Measurements from ENCODE around the gene TSPAN9. TPM values are rescaled to one million over a fixed set of nuclear protein-coding genes. Genes with fewer than 3 reads are reported as not detected.

Gene TSPAN9
- total and polyA plus RNA-seq, 2 donors from 2014 or later = 62.4 to 81.6 TPM

- H3K27me3 ChIP-seq (ENCODE audit: control insufficient read depth, insufficient read depth, low read length) = no peaks in the 10 kb centered on the region
- no peak for FAIRE-seq
Observed at GRCh38 chr12:3307389-3307788, 230.2 kb downstream of the TSPAN9 start.

GRCh38 chr12:3308063-3308462, 230.9 kb downstream of the TSPAN9 start:
- H3K9ac ChIP-seq (ENCODE audit: low read length in 3 of 3) = no peak overlapping the region
- no peaks in the 10 kb centered on the region for H3K4me1 ChIP-seq (ENCODE audit: control insufficient read depth in 2 of 3, insufficient read depth in 2 of 3, low read depth in 1 of 3, low read length in 3 of 3)
- H3K9me3 ChIP-seq (ENCODE audit: control insufficient read depth in 2 of 3, insufficient read depth in 1 of 3, low read length in 3 of 3) = no peaks in the 10 kb centered on the region
- FAIRE-seq = no peak
- H3K4me3 ChIP-seq (ENCODE audit: low read length in 3 of 3) = no peak overlapping the region
- DNase-seq = no peak
- intact Hi-C loops (cut with DNase I) = no loop called here
- no peaks in the 10 kb centered on the region for H3K36me3 ChIP-seq (ENCODE audit: control insufficient read depth in 2 of 3, insufficient read depth in 3 of 3, low read length in 3 of 3)
- H3K27me3 ChIP-seq (ENCODE audit: control insufficient read depth, insufficient read depth, low read length) = no peaks in the 10 kb centered on the region
- H3K27ac ChIP-seq (ENCODE audit: low read depth in 2 of 2, low read length in 2 of 2) = no peak overlapping the region
- no peak for TF ChIP-seq CTCF (IDR thresholded peaks at IDR 0.05; ENCODE audit: borderline replicate concordance, extremely low read depth, insufficient read depth)

More at GRCh38 chr12:3307389-3307788, 230.2 kb downstream of the TSPAN9 start:
- Histone ChIP-seq H3K9ac (ENCODE audit: low read length in 3 of 3) (no peak overlapping the region), H3K4me3 (ENCODE audit: low read length in 3 of 3) (no peak overlapping the region), H3K9me3 (ENCODE audit: control insufficient read depth in 2 of 3, insufficient read depth in 1 of 3, low read length in 3 of 3) (no peaks in the 10 kb centered on the region), H3K4me1 (ENCODE audit: control insufficient read depth in 2 of 3, insufficient read depth in 2 of 3, low read depth in 1 of 3, low read length in 3 of 3) (no peaks in the 10 kb centered on the region), H3K27ac (ENCODE audit: low read depth in 2 of 2, low read length in 2 of 2) (no peak overlapping the region), H3K36me3 (ENCODE audit: control insufficient read depth in 2 of 3, insufficient read depth in 3 of 3, low read length in 3 of 3) (no peaks in the 10 kb centered on the region)
- peak in 2 of 5 donors; percentile 48 to 78 for DNase-seq
- intact Hi-C loops (cut with DNase I) = no loop called here
- no peak for TF ChIP-seq CTCF (IDR thresholded peaks at IDR 0.05; ENCODE audit: borderline replicate concordance, extremely low read depth, insufficient read depth)

DNA sequence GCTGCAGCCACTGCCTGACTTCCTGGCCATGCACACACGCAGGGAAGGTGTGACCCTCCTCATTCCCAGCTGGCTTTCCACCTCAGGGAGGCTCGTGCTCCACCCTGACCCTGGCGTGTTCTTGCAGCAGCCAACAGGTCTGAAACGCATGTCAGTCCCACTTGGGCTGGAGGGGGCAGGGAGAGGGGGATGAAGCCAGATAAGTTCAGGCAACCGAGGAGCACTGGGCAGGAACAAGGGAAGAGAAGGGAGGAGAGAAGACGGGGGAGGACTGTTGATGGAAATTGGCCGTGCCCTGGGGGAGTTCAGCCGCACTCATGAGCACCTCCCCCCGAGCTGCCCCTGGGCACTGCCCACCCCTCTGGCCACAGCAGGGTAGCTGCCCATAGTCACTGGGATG, 231.4 kb downstream of the TSPAN9 start:
- no peaks in the 10 kb centered on the region for H3K36me3 ChIP-seq (ENCODE audit: control insufficient read depth in 2 of 3, insufficient read depth in 3 of 3, low read length in 3 of 3)
- H3K4me1 ChIP-seq (ENCODE audit: control insufficient read depth in 2 of 3, insufficient read depth in 2 of 3, low read depth in 1 of 3, low read length in 3 of 3) = no peaks in the 10 kb centered on the region
- H3K27ac ChIP-seq (ENCODE audit: low read depth in 2 of 2, low read length in 2 of 2) = no peak overlapping the region
- DNase-seq = peak in 3 of 5 donors; percentile 50 to 66 (median 59)
- no peak overlapping the region for H3K4me3 ChIP-seq (ENCODE audit: low read length in 3 of 3)
- no peak for TF ChIP-seq CTCF (IDR thresholded peaks at IDR 0.05; ENCODE audit: borderline replicate concordance, extremely low read depth, insufficient read depth)
- intact Hi-C loops (cut with DNase I) = no loop called here
- H3K27me3 ChIP-seq (ENCODE audit: control insufficient read depth, insufficient read depth, low read length) = no peaks in the 10 kb centered on the region
- no peak for FAIRE-seq
- H3K9ac ChIP-seq (ENCODE audit: low read length in 3 of 3) = no peak overlapping the region
- H3K9me3 ChIP-seq (ENCODE audit: control insufficient read depth in 2 of 3, insufficient read depth in 1 of 3, low read length in 3 of 3) = no peaks in the 10 kb centered on the region

GRCh38 chr12:3309805-3310204, 232.6 kb downstream of the TSPAN9 start:
- Histone ChIP-seq H3K9me3 (ENCODE audit: control insufficient read depth in 2 of 3, insufficient read depth in 1 of 3, low read length in 3 of 3) (no peaks in the 10 kb centered on the region), H3K36me3 (ENCODE audit: control insufficient read depth in 2 of 3, insufficient read depth in 3 of 3, low read length in 3 of 3) (no peaks in the 10 kb centered on the region), H3K9ac (ENCODE audit: low read length in 3 of 3) (no peak overlapping the region), H3K27ac (ENCODE audit: low read depth in 2 of 2, low read length in 2 of 2) (no peak overlapping the region), H3K4me1 (ENCODE audit: control insufficient read depth in 2 of 3, insufficient read depth in 2 of 3, low read depth in 1 of 3, low read length in 3 of 3) (no peaks in the 10 kb centered on the region), H3K27me3 (ENCODE audit: control insufficient read depth, insufficient read depth, low read length) (no peaks in the 10 kb centered on the region), H3K4me3 (ENCODE audit: low read length in 3 of 3) (no peak overlapping the region)
- no peak for FAIRE-seq
- intact Hi-C loops (cut with DNase I) = no loop called here
- no peak for TF ChIP-seq CTCF (IDR thresholded peaks at IDR 0.05; ENCODE audit: borderline replicate concordance, extremely low read depth, insufficient read depth)
- DNase-seq = no peak
